GM19463 (cell line): ENCODE results near the gene RPS6KA2.
"Not testable (repeated sequence)": the region's sequence is repeated elsewhere in the genome, so short reads cannot be mapped to it uniquely, and the experiment has no call there.

Experiments used
- ATAC-seq: cut with Tn5 transposase; IDR thresholded peaks from one replicate; pipeline ENCODE4 v1.9.1; 2021; ENCODE audit warnings: mild to moderate bottlenecking, moderate library complexity; ENCODE audit not compliant: unreplicated experiment

Gene RPS6KA2

DNA sequence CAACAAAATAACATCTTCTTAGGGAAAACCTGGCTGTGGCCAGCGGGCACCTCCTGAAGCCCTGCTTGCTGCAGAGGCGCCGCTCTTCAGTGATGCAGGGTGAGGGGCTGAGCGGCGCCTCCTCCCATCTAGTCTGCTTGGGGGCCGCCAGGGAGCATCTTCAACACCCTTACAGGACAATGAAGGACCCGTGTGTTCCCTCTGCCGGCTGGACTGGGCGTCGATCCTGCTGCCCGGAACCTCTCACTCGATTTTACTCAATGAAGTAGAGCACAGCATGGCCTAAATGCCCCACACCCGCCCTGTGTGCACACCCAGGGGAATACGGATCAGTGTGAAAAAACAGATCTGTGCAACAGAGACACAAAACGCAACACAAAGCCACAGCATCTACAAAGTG is 215.8 kb downstream of the RPS6KA2 start:
- ATAC-seq = no peak

GRCh38 chr6:166410426-166410935 is 216.6 kb downstream of the RPS6KA2 start:
- ATAC-seq = peak; percentile 53

GRCh38 chr6:166408936-166409755 is 217.9 kb downstream of the RPS6KA2 start:
- ATAC-seq = no peak

GRCh38 chr6:166406197-166406596 is 220.9 kb downstream of the RPS6KA2 start:
- no peak for ATAC-seq

- ATAC-seq = no peak
Measured at GRCh38 chr6:166405386-166405785, 221.7 kb downstream of the RPS6KA2 start.

DNA sequence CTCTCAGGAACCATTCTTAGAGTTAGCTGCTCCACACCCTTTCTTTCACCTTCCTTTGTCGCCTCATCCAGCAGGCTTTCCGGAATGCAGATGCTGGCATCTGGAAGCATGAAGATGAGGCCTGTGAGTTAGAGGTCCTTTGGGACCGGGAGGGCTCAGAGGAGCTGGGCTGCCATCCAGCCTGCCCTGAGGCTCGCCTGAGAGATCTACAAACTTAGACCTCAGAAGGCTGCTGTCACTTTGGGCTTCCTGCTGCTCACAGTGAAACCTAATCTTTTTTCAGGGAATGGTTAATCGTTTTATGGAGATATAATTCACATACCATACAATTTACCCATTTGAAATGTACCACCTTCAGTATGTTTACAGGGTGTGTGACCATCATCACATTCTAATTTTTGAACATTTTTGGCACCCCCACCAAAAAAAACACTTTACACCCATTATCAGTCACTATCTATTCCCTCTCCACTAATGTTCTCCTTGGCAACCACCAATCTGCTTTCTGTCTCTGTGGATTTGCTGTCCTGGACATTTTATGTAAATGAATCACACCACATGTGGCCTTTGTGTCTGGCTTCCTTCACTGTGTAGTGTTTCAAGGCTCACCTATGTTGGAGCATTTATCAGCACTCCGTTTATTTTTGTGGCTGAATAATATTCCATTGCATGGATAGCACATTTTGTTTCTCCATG is 224.3 kb downstream of the RPS6KA2 start:
- ATAC-seq = no peak

DNA sequence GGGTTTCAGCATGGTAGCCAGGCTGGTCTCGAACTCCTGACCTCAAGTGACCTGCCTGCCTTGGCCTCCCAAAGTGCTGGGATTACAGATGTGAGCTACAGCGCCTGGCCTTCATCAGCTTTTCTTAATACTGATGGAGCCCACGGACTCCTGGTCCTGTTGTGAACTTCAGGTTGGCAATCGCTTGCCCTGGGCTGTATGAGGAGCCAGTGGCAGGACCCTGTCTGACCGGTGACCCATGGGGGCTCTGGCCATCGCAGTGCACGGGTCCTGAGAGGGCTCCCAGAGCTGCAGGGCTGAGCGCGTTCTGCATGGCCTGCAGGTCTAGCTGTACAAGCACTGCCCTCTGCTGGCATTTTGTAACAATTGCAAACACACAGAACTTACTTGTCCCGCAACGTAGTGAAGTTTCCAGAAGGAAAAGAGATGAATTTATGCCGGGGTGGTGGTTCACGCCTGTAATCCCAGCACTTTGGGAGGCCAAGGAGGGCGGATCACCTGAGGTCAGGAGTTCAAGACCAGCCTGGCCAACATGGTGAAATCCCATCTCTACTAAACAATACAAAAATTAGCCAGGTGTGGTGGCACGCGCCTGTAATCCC is 226.3 kb downstream of the RPS6KA2 start:
- ATAC-seq = peak; percentile 88

- no peak for ATAC-seq
Measured at GRCh38 chr6:166400181-166400580, 226.9 kb downstream of the RPS6KA2 start.

DNA sequence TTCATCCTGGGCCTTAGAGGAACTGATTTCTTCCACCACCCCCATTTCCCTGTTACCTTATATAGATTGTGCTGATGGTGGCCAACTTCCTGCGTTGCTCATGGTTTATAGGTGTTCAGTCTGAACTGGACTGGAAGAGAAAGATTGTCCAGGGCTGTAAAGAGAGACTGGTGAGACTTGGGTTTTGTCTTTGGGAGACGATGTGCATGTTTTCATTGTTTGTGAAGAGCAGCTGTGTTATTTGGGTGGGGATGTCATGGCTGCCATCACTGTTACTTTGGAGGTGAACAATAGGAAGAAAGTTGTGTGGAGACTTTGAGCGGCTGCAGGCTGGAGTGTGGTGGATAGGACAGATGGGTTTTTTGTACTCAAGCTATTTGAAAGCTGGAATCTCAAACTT is 228.7 kb downstream of the RPS6KA2 start:
- no peak for ATAC-seq

GRCh38 chr6:166397849-166398248 is 229.2 kb downstream of the RPS6KA2 start:
- no peak for ATAC-seq

DNA sequence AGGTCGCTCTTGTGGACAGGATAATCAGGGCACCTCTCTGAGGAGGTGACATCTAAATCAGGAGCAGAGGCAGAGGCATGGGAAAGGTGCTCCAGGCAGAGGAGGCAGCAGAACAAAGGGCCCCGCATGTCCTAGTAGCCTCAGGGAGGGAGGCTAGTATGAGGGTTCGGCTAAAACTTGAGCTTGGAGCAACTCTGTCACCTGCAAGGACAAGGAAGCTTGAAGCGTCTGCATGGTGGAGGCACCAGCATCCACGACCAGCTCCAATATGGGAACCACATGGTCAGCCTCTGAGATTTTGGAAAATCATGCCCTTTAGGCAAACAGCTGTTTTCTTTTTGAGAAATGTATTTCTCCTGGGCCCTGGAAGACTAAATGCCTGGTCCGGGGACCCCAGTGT is 231.3 kb downstream of the RPS6KA2 start:
- ATAC-seq = no peak

DNA sequence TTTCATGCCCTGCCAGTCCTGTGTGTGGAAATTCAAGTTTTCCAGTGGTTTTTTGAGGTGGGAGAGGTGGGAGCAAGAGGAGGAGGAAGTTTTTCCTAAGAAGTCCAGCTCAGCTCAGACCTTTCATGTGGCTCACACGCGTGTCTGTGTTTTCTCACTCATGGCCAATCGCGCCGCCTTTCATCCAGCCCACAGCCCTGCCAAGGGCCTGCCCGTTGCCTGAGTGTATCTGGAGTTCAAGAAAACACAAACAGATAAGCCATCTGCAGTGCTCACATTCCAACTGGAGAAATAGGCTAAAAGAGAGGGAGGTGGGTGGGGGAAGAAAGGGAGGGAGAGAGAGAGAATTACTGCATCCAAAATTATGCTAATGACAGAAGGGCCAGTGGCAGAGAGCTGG is 231.7 kb downstream of the RPS6KA2 start:
- no peak for ATAC-seq

DNA sequence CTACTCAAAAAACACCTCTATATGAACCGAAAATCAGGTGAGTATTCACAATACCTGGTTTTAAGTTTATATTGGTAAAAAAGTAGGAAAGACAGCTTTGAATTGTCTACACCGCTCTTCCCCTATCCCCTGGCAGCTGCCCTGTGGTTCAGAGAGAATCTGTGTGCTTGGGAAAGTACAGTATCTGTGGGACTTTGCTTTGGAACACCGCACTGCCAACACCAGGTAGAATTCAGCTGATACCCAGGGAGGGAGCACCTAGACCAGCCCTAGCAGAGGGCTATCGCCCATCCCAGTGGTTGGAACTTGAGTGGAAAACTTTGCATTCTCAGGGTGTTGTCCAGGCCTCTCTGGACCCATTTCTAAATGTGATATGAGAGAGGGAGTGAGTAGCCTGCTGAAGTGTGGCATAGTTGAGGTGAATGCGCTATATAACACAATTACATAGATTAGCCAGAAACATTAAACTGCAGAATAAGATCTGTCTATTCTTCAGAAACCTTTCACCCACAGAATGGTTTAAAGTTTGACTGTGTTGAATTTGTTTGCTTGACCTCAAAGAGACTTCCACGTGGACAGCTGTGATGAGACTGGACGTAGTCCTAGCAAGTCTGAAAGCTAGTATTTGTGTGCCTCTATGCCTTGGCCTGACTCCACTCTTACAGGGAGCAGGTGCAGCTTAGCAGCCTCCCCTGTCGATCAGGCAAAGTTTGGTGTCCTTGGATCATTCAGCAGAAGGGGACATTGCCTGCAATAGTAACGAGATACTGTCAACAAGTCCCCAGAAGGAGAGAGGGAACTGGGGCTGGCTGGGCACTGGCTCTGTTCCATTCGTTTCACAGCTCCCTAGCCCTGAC is 232.8 kb downstream of the RPS6KA2 start:
- no peak for ATAC-seq

DNA sequence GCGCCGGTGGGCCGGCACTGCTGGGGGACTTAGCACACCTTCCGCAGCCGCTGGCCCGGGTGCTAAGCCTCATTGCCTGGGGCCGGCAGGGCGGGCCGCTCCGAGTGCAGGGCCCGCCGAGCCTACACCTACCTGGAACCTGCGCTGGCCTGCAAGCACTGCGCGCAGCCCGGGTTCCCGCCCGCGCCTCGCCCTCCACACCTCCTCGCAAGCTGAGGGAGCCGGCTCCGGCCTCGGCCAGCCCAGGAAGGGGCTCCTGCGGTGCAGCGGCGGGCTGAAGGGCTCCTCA is 233.6 kb downstream of the RPS6KA2 start:
- no peak for ATAC-seq

- not testable (repeated sequence) for ATAC-seq
Measured at GRCh38 chr6:166392755-166393534, 234.1 kb downstream of the RPS6KA2 start.

DNA sequence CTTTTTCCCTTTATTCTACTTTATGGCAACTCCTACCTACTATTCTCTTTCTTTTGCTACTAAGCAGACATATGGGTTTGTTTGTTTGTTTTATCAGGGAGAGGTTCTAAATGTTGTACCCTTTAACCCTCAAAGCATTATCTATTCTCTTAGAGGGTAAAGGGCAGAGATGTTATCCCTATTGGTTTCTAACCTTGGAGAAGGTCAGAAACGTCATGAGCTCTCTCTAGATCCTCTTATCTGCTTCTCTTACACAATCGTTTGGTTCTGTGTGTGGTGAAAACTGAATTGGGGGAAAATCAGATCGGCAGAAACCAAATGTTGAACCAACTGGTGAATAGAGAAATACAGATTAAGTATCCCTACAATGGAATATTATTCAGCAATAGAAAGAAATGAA is 237.9 kb downstream of the RPS6KA2 start:
- ATAC-seq = no peak

GRCh38 chr6:166388290-166389004 is 238.6 kb downstream of the RPS6KA2 start:
- ATAC-seq = no peak

GRCh38 chr6:166387642-166388289 is 239.3 kb downstream of the RPS6KA2 start:
- ATAC-seq = no peak

DNA sequence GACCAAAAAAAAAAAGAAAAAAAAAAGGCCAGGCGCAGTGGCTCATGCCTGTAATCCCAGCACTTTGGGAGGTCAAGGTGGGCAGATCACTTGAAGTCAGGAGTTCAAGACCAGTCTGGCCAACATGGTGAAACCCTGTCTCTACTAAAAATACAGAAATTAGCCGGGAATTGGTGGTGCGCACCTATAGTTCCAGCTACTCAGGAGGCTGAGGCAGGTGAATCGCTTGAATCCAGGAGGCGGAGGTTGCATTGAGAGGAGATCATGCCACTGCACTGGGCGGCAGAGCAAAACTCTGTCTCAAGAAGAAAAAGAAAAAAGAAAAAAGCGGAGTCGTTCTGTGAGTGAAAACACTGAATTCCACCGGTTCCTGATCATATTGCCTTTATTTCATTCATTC is 240.0 kb downstream of the RPS6KA2 start:
- ATAC-seq = not testable (repeated sequence)
